SU-DHL-6 (cell line): Measurements from ENCODE around the gene CLEC9A.

ENCODE experiments used
- H2AFZ ChIP-seq: fragments of 200-600 bp; sonication (generic); 2 replicates; pipeline ENCODE4 v1.6.1; 2014; ENCODE audit warnings: low read depth, mild to moderate bottlenecking, moderate library complexity, mixed read lengths, antibody characterized with exemption, low read length; ENCODE audit not compliant: severe bottlenecking
- H3F3A ChIP-seq: fragments of 200-600 bp; shearing (Covaris generic); 2 replicates; pipeline ENCODE4 v1.6.0; 2016; ENCODE audit warnings: antibody characterized with exemption, mild to moderate bottlenecking; ENCODE audit not compliant: insufficient read depth
- H3K27ac ChIP-seq: fragments of 200-600 bp; sonication (generic); 2 replicates; pipeline ENCODE4 v1.5.1; 2016; ENCODE audit warnings: low read depth, mild to moderate bottlenecking, low read length, moderate library complexity, mixed read lengths
- H3K27me3 ChIP-seq: fragments of 200-600 bp; sonication (generic), shearing (Covaris generic); 2 replicates; pipeline ENCODE4 v1.6.0; 2014; ENCODE audit warnings: mild to moderate bottlenecking, low read length
- H3K36me3 ChIP-seq: fragments of 200-600 bp; sonication (generic); 2 replicates; pipeline ENCODE4 v1.6.1; 2014; ENCODE audit warnings: mild to moderate bottlenecking, low read length, mixed read lengths
- H3K4me2 ChIP-seq: fragments of 300-600, 200-600 bp; shearing (Covaris generic), sonication (generic); 2 replicates; pipeline ENCODE4 v1.6.0; 2014; ENCODE audit warnings: low read length, low read depth, mild to moderate bottlenecking; ENCODE audit not compliant: poor library complexity, severe bottlenecking
- H3K4me3 ChIP-seq: fragments of 200-600 bp; sonication (generic); 2 replicates; pipeline ENCODE4 v1.5.1; 2014; ENCODE audit warnings: antibody characterized with exemption, low read length, mild to moderate bottlenecking, mixed read lengths; ENCODE audit not compliant: insufficient read depth, poor library complexity, severe bottlenecking
- H3K79me2 ChIP-seq: fragments of 200-600 bp; sonication (generic); 2 replicates; pipeline ENCODE4 v1.6.1; 2014; ENCODE audit warnings: mild to moderate bottlenecking, low read length, moderate library complexity; ENCODE audit not compliant: insufficient read depth
- H3K9ac ChIP-seq: fragments of 200-600 bp; sonication (generic); 2 replicates; pipeline ENCODE4 v1.7.0; 2014; ENCODE audit warnings: mild to moderate bottlenecking, low read length
- H3K9me2 ChIP-seq: fragments of 200-600 bp; sonication (generic); replicated peaks from 2 replicates; pipeline ENCODE4 v1.6.1; 2014; ENCODE audit warnings: low read length; ENCODE audit not compliant: insufficient read depth
- H3K9me3 ChIP-seq: fragments of 200-600 bp; sonication (generic); 2 replicates; pipeline ENCODE4 v1.6.1; 2014; ENCODE audit warnings: low read length, mixed read lengths; ENCODE audit not compliant: insufficient read depth
- H4K20me1 ChIP-seq: fragments of 200-600 bp; sonication (generic); 2 replicates; pipeline ENCODE4 v1.6.1; 2014; ENCODE audit warnings: low read depth, mild to moderate bottlenecking, antibody characterized with exemption, low read length, moderate library complexity, mixed read lengths
- CTCF ChIP-seq: fragments of 200-600 bp; sonication (generic); IDR thresholded peaks from one replicate; pipeline ENCODE4 v1.5.1; 2017; ENCODE audit warnings: antibody characterized with exemption, mild to moderate bottlenecking, low read length, moderate library complexity; ENCODE audit not compliant: insufficient read depth, poor library complexity, severe bottlenecking
- EZH2phosphoT487 ChIP-seq: fragments of 200-600 bp; sonication (generic), shearing (Covaris generic); conservative IDR thresholded peaks from 2 replicates; pipeline ENCODE4 v1.6.1; 2018; ENCODE audit warnings: mild to moderate bottlenecking, antibody characterized with exemption, low read length, moderate library complexity, mixed read lengths

CLEC9A gene

GRCh38 chr12:10016881-10017280, 13.6 kb upstream of the CLEC9A start:
- Histone ChIP-seq H3K4me3 (no peak overlapping the region), H3F3A (no peaks in the 10 kb centered on the region), H3K79me2 (no peaks in the 10 kb centered on the region), H3K9me2 (no peaks in the 10 kb centered on the region), H3K9me3 (no peaks in the 10 kb centered on the region), H3K27me3 (no peaks in the 10 kb centered on the region), H4K20me1 (no peaks in the 10 kb centered on the region), H3K36me3 (no peaks in the 10 kb centered on the region), H3K9ac (no peak overlapping the region), H2AFZ (no peak overlapping the region), H3K4me2 (no peak overlapping the region), H3K27ac (no peak overlapping the region)
- no peak for TF ChIP-seq EZH2phosphoT487
- TF ChIP-seq CTCF = no peak

GRCh38 chr12:10018386-10018785, 12.1 kb upstream of the CLEC9A start:
- Histone ChIP-seq H4K20me1 (no peaks in the 10 kb centered on the region), H3K36me3 (no peaks in the 10 kb centered on the region), H3K4me3 (no peak overlapping the region), H3F3A (no peaks in the 10 kb centered on the region), H3K27ac (no peak overlapping the region), H3K9ac (no peak overlapping the region), H3K9me3 (no peaks in the 10 kb centered on the region), H3K4me2 (no peak overlapping the region), H2AFZ (no peak overlapping the region), H3K79me2 (no peaks in the 10 kb centered on the region), H3K9me2 (no peaks in the 10 kb centered on the region), H3K27me3 (no peaks in the 10 kb centered on the region)
- no peak for TF ChIP-seq EZH2phosphoT487
- no peak for TF ChIP-seq CTCF

- no peaks in the 10 kb centered on the region for H3F3A ChIP-seq
- H2AFZ ChIP-seq = no peak overlapping the region
- H3K4me3 ChIP-seq = no peak overlapping the region
- no peaks in the 10 kb centered on the region for H3K36me3 ChIP-seq
- H3K27ac ChIP-seq = no peak overlapping the region
- no peak overlapping the region for H3K4me2 ChIP-seq
- no peaks in the 10 kb centered on the region for H3K27me3 ChIP-seq
- no peaks in the 10 kb centered on the region for H3K9me3 ChIP-seq
- no peaks in the 10 kb centered on the region for H3K79me2 ChIP-seq
- no peaks in the 10 kb centered on the region for H4K20me1 ChIP-seq
- TF ChIP-seq CTCF = no peak
- TF ChIP-seq EZH2phosphoT487 = no peak
- H3K9ac ChIP-seq = no peak overlapping the region
- no peaks in the 10 kb centered on the region for H3K9me2 ChIP-seq
These were observed 9.1 kb upstream of the CLEC9A start for GRCh38 chr12:10021342-10021741.
